Stimulated activated CD4-positive, alpha-beta T cell treated with anti-CD3 and anti-CD28 coated beads, Interleukin-12 subunit alpha, Interleukin-12 subunit beta, amount 100 ng/mL, for 24 hours (primary cell): ENCODE measurements around the gene CD302.
"Not testable (repeated sequence)": the region's sequence is repeated elsewhere in the genome, so short reads cannot be mapped to it uniquely, and the experiment has no call there.

Experiments used
- DNase-seq, 2 experiments: peaks; one replicate each; pipeline ENCODE4 v3.0.0-alpha.2; 2020; ENCODE audit warnings: low read depth in 2 of 2

The CD302 gene

GRCh38 chr2:159797543-159798375, at the start of gene CD302:
TSS of gene CD302 (minus strand) at chr2:159798208. CDS start at chr2:159798198, 10 bp downstream.
- peak in 1 of 2 experiments; percentile 41 for DNase-seq

GRCh38 chr2:159846564-159846963, 48.6 kb upstream of the CD302 start:
- DNase-seq, result no peak

GRCh38 chr2:159840616-159841015, 42.6 kb upstream of the CD302 start:
- DNase-seq, result no peak

GRCh38 chr2:159832858-159833257, 34.9 kb upstream of the CD302 start:
- DNase-seq, result no peak

GRCh38 chr2:159832026-159832425, 34.0 kb upstream of the CD302 start:
- DNase-seq, result no peak

GRCh38 chr2:159829376-159829775, 31.4 kb upstream of the CD302 start:
- DNase-seq, result no peak

GRCh38 chr2:159828738-159829137, 30.7 kb upstream of the CD302 start:
- no peak for DNase-seq

GRCh38 chr2:159822478-159822833, 24.4 kb upstream of the CD302 start:
- not testable (repeated sequence) for DNase-seq

- not testable (repeated sequence) for DNase-seq
Measured at GRCh38 chr2:159821775-159822477, 23.9 kb upstream of the CD302 start.

GRCh38 chr2:159818940-159819339, 20.9 kb upstream of the CD302 start:
- no peak for DNase-seq

- no peak for DNase-seq
Measured at GRCh38 chr2:159817283-159817682, 19.3 kb upstream of the CD302 start.

GRCh38 chr2:159811232-159811631, 13.2 kb upstream of the CD302 start:
- no peak for DNase-seq

- DNase-seq, result no peak
Measured at GRCh38 chr2:159808032-159808425, 10.0 kb upstream of the CD302 start.

GRCh38 chr2:159807183-159808031, 9.4 kb upstream of the CD302 start:
- no peak for DNase-seq

GRCh38 chr2:159804941-159805340, 6.9 kb upstream of the CD302 start:
- DNase-seq, result no peak

- DNase-seq, result no peak
Measured at GRCh38 chr2:159803235-159803962, 5.4 kb upstream of the CD302 start.

GRCh38 chr2:159802673-159803072, 4.7 kb upstream of the CD302 start:
- no peak for DNase-seq

GRCh38 chr2:159799833-159800232, 1.8 kb upstream of the CD302 start:
- DNase-seq, result no peak

- no peak for DNase-seq
Measured at GRCh38 chr2:159798376-159798725, 343 bp upstream of the CD302 start.

GRCh38 chr2:159797225-159797542, 824 bp downstream of the CD302 start:
- no peak for DNase-seq

- DNase-seq, result no peak
Measured at GRCh38 chr2:159795841-159796690, 1.9 kb downstream of the CD302 start.
